Astrocyte of the hippocampus (primary cell): ENCODE measurements around the gene TRMU.
A peak's percentile ranks its signal among the peaks of the same experiment; 100 is the strongest.
"Not testable (repeated sequence)": the region's sequence is repeated elsewhere in the genome, so short reads cannot be mapped to it uniquely, and the experiment has no call there.

Experiments
- DNase-seq: peaks from one replicate; pipeline ENCODE4 v3.0.0; 2011; ENCODE audit warnings: low read depth, low spot score

Gene TRMU

DNA sequence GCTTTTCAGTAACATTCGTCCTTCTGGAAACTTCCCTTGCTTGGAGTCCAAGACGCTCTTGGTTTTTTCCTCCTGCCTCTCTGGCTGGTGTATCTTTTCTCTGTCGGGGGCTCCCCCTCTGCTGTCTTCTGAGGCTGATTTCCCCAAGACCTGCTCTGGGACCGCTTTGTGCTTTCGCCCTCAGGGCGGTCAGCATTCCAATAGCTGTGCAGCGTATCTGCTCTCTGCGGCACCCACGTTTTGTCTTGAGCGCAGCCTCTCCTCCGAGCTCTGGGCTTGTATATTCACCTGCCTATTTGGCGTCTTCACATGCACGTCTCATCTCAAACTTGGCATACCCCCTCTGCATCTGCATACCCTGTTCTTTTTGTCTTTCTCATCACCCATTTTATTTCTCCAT, 36.4 kb upstream of the TRMU start:
- DNase-seq: no peak

DNA sequence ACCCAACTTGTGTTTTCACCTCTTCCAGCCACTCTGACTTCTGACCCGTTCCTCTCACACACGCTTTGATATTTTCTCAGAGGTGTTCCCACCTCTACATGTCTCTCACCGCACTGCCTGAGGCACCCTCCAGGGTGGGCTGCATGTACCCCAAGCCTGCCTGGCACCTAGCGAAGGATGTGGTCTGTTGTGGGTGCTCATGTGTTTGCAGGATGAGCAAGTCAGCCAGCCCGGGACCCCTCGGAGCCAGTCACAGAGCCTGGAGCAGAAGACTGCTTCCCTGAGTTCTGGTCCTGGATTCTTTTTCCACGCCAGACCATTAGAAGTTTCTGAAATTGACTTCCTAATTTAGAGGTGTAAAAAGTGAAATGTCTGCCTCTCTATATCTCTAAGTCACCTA, 35.0 kb upstream of the TRMU start:
- no peak for DNase-seq

DNA sequence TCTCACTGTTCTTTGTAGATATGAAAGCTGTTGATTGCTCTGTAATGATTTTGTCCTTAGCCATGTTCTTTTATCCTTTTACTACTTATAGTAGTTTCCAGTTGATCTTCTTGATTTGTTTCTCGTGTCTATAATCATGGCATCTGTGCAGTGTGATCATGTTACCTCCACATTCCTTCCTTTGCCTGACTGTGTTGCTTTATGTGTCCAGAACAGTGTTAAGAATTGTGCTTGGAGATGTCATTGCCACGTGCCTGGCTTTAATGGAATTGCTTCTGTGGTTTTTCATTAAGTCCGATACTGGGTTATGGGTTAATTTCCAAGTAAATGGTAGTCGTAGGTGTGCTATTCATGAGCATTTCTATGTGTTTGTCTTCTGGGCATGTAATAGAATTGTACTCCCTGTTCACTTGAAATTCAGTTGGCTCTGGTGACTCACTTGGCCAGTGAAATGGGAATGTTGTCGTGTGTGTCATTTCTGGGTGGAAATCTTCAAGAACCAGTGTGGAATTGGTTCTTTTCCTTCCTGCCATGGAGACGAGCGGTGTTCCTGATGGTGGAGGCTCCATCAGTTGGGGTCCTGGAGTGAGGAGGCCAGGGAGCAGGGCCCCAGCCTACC, 32.1 kb upstream of the TRMU start:
- peak; percentile 60 for DNase-seq

DNA sequence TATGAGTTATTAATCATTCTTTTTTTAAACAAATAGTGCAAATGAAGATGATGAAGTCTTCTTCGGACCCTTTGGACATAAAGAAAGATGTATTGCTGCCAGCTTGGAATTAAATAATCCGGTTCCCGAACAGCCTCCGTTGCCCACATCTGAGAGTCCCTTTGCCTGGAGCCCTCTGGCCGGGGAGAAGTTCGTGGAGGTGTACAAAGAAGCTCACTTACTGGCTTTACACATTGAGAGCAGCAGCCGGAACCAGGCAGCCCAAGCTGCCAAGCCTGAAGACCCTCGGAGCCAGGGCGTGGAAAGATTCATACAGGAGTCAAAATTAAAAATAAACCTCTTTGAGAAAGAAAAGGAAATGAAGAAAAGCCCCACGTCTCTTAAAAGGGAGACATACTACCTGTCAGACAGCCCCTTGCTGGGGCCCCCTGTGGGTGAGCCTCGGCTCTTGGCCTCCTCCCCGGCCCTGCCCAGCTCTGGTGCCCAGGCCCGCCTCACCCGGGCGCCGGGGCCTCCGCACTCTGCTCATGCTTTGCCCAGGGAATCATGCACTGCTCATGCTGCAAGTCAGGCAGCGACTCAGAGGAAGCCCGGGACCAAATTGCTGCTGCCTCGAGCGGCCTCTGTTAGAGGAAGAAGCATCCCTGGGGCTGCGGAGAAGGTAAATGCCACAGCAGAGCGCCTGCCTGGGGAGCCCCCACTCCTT, 27.1 kb upstream of the TRMU start:
- DNase-seq: no peak

DNA sequence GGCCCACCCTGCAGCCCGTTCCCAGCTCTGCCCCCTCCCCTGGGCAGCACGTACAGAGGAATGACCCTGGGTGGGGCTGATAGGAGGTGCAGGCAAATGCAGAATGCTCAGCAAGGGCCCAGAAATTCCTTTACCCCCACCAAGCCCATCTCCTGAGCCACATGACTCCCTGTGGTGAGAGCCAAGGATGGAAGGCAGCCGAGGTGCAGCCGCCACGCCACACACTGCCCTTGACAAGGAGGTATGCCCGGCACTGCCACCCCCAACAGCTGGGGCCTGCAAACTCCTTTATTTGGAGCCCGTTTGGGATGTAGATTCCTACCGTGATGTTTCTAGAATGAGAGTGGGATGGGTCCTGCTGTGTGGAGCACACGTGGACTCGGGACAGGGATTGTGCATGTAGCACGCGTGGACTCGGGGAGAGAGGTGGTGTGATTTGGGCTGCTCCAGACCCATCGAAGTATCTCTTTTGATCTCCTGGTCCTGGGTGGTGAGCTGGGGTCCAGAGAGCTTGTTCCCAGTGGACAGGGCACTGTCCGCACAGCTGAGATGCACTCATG, 25.9 kb upstream of the TRMU start:
- DNase-seq: no peak

DNA sequence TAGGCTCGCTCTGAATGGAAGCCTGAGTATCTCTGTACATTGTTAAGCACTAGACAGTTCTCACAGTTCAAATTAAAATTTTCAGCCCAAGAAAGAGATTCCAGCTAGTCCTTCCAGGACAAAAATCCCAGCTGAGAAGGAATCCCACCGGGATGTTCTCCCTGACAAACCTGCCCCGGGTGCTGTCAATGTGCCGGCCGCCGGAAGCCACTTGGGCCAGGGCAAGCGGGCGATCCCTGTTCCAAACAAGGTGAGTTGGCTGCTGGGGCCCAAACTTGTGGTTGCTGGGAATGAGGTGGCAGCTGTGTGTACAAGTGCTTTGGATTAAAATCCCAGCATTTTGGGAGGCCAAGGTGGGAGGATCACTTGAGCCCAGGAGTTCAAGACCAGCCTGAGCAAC, 23.5 kb upstream of the TRMU start:
- DNase-seq: no peak

DNA sequence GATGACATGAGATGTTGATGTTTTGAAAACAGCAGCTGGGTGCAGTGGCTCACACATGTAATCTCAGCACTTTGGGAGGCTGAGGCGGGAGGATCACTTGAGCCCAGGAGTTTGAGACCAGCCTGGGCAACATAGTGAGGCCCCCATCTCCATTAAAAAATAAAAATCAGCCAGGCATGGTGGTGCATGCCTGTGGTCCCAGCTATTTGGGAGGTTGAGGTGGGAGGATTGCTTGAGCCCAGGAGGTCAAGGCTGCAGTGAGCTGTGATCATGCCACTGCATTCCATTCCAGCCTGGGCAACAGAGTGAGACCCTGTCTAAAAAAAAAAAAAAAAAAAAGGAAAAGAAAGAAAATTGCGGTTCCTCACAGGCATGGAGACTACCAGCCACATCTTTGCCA, 22.7 kb upstream of the TRMU start:
- not testable (repeated sequence) for DNase-seq

DNA sequence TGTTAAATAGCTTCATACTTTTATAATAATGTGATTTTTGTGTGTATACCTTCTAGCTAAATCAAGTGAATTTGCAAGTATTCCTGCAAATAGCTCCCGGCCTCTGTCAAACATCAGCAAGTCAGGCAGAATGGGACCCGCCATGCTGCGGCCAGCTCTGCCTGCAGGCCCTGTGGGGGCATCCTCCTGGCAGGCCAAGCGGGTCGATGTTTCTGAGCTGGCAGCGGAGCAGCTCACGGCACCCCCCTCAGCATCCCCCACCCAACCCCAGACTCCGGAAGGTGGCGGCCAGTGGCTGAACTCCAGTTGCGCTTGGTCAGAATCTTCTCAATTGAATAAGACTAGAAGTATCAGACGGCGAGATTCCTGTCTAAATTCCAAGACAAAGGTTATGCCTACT, 19.5 kb upstream of the TRMU start:
- DNase-seq: no peak

DNA sequence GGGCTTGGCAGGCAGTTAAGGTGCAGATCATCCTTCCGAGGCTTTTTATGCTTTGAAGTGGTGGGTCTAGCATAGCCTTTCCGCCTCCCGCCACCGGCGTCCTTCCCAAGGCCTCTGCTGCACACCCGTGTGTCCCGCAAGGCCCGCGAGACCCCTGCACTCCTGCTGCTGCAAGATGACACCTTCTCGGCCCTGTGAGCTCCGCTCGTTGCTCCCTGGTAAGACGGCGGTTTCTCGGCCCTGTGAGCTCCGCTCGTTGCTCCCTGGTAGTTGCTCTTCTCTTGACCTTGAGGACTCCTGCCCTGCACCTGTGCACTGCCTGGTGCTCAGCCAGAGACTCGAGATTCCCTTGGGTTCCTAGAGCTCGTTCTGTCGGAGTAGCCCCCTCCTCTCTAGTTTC, 17.9 kb upstream of the TRMU start:
- no peak for DNase-seq

DNA sequence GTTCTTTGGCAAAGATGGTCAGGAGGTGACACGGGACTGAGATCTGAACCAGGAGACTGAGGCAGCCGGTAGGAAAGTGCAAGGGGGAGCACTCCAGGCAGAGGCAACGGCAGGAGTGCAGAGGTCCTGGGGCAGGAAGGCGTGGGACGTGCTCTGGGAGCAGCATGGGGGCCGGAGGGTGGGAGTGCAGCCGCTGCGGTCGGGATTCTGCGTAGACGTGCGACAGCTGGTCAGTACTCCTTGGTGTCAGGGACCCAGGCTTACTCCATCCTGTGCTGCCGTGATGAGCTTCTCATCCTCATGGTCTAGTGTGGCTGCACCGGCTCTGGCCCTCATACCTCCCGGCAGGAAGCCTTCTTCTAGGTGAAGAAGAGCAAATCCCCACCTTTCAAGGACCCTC, 16.9 kb upstream of the TRMU start:
- no peak for DNase-seq

DNA sequence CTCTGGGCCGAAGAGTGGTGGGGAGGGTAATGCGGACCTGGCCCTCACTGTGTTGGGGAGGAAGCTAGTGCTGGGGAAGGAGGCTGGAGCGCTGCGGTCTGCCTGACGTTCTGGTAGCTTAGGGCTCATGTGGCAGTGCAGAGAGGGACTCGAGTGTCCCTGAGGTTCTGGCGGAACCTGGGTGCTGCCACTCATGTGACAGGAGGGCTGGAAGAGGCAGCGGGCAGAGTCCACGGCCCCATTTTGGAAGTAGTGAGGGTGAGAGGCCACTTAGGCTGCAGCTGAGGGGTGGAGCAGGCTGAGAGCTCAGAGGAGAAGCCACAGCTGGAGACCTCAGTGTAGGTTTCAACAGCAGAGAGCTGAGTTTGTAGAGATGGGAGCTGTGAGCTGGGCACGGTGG, 16.2 kb upstream of the TRMU start:
- no peak for DNase-seq

DNA sequence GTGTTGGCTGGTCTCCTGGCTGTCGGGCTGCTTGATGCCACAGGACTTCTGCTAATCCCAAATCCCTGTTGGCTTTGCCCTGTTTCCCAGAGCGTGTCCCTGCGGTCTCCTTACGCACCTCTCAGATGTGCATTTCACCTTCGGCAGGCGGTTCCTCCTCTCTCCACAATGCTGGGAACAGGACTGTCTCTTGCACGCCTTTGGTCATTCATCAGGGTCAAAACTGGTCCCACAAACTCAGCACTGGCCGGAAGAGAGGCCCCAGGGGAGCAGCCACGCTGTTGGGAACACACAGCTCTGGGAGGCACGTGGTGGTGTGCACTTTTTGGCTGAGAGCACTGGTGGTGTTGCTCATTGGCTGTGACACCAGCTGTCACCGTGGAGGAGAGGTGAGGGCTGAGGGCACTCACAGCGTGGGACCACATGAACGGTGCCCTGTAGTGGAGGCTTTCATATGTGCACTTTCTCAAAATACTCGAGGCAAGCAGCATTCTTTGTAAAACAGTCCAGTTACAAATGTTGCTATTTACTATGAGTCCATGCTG, 15.3 kb upstream of the TRMU start:
- no peak for DNase-seq

DNA sequence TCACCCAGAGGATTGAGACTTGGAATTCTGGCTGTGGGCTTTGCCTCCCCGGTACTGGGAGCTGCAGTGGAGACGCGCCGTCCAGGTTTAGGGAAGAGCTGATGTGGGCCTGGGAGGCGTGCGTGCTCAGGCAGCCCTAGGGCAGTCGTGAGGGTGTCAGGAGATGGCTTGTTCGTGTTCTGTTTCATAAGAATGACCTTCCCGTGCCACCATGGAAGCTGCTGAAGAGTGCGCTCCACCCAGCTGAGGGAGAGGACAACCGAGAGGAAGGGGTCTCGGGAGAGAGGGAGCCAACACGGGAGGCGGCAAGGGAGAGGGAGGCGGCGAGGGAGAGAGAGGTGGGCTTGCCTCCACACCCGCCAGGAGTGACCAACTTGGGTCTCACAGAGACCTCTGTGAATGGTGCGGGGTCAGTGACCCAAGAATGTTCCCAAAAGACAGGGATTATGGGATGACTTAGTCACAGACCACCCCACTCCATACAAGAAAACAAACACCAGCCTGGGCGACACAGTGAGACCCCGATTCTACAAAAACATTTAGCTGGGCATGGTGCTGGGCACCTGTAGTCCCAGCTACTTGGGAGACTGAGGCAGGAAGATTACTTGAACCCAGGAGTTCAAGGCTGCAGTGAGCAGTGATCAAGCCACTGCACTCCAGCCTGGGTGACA, 14.7 kb upstream of the TRMU start:
- no peak for DNase-seq

DNA sequence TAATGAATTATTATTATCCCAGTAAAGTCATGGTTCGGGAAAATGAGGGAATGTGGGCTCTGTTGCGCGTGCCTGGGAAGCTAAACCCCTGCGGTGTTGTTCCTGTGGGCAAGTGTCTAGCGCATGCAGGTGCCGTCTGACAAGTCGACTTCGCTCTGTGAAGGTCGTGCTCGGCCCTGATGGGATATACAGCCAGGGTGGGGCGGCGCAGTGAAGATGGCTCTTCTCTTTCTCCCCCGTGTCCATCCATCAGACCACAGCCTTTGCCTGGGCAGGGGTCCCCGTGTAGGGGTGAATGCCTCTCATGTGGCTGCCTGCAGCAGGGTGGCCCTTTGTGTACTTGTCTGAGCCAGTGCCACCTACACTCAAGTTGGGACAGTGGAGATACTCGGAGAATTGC, 12.8 kb upstream of the TRMU start:
- DNase-seq: no peak

DNA sequence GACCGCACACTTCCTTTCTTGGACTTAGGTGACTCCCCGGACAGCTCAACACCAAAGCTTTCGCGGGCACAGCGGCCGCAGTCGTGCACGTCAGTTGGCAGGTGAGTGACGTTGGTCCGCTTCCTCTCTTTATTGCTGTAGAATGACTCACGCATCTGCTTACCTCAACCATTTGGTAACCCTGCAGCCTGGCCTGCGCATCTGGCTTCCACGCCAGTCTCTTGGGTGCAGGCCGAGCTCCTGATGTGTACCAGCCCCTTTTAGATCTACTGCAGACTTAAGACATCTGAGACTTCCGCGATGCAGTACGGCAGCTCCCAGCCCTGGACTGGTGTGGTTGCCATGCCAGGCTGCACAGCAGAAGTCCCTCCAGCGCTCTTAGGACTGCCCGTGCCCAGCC, 12.4 kb upstream of the TRMU start:
- no peak for DNase-seq

DNA sequence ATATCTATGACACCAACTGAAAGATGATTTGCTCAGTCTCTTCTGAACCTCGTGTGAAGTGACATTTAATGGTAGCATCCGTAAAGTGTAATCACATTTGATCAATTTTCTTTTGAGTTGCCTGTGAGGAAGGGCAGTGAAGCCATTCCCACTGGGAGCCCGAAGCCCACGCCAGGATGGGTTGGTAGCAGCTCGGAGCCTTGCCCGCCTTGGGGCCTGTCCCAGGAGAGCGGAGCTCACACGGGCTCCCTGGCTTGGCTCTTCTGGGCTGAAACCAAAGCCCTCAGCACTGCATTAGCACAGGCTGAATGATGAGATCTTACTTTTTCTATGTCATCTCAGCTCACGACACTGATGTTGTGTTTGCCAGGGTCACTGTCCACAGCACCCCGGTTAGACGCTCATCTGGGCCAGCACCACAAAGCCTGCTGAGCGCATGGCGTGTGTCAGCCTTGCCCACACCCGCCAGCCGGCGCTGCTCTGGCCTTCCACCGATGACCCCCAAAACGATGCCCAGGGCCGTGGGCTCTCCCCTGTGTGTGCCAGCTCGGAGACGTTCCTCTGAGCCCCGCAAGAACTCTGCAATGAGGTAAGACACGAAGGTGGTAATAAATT, 9.3 kb upstream of the TRMU start:
- DNase-seq: no peak

DNA sequence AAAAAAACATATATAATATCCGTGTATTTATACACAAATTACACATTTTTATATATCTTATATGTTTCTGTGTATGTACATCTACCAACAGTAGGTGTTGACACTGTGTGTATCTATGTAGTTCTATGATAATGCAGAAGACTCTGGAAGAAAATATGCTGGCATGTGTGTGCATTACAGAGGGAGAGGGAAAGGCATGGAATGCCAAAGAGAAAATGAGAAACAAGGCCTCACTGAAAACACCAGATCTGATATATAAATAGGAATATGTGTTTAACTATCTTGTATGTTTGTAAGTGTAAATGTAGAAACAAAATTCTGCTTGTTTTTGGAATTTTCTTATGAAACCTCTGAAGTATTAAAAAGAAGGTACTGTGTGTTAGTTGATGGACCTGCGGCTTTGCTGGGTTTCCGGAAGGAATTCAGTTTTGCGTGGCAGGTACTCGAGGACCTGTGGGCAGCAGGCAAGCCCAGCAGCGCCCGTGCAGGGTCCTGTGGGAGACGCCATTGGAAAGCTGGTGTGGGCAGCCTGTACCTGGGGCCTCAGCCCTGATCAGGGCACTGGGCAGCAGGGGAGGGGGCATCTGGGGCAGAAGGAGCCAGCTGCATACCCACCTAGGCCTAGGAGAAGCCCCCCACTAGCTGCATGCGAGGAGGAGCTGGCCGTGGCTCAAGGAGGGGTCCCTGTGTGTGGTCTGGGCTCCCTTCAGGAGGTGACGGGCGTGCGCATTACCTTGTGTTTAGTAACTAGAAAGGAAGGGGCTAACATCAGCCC, 7.6 kb upstream of the TRMU start:
- no peak for DNase-seq

DNA sequence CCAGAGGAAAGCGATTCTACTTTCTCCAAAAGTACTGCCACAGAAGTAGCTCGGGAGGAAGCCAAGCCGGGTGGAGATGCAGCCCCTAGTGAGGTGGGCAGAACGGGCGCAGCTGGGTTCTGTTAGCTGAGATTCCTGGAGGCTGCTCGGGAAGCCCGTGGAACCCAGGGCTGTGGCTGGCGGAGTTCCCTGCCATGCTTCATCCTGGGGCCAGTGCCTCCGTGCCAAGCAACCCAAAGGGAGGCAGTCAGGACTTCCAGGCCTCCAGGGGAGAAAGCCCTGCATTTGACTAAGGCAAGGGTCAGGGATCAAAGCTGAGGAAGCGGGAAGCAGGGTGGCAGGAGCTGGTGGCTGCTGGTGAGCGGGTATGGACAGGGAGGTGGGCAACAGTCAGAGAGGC, 6.7 kb upstream of the TRMU start:
- DNase-seq: no peak

DNA sequence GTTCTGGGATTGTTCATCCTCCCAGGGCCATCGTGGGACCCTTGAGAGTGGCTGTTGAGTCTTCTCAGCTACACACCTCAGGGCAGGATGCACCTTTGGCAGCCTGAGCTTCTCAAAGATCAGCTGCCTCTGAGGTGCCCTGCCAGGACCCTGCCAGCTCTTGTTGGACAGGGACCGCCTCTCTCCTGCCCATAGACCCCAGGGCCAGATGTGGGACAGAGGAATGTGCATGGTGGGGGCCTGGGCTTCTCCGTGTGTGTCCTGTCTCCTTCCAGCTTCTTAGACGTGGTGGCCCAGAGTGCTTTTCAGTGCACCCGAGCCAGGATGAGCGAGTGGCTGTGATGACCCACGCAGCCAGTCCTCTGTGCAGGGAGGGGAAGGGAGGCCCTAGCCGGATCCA, 5.9 kb upstream of the TRMU start:
- no peak for DNase-seq

DNA sequence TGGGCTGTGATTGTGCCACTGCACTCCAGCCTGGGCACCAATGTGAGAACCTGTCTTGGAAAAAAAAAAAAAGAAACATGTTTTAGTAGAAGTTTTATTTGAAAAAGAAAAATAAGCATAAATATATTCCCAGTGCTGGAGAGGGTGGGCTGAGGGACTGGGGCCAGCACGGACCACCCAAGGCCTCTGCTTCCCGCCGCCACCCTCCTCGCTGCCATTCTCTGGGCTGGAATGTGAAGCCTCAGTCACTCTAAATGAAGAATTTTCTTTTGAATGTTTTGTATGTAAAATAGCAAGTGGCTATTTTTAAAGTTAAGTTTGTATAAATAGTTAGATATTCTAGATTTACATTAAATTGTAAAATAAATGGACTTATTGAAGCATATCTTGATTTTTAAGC, 5.1 kb upstream of the TRMU start:
- DNase-seq: no peak

DNA sequence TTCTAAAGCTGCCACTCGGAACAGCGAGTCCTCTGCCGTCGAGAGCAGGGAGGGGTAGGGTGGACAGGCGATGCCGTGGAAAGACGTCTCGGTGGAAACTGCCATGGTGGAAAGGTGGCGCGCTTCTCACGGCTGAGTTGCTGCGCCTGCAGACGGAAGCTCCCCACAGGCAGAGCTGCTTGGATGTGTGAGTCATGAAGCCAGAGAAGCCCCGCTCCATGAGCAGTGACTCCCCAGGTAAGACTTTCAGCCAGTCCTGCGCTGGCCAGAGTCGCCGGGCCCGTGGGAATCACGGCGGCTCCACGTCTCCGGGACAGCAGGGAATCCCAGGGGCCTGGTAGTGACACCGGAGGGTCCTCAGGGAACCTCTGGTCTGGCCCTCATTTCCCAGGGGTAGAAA, 4.0 kb upstream of the TRMU start:
- no peak for DNase-seq
